SK-N-SH (cell line): ENCODE measurements around the gene SH3D19. TPM values are rescaled to one million over a fixed set of nuclear protein-coding genes. Genes with fewer than 3 reads are reported as not detected.

Experiments
- CTCF ChIA-PET: fragments of 300-600, 350-600 bp; formaldehyde crosslinking; extraction: SDS; loops from one replicate; lab custom pipeline; 2021; lab: Yijun Ruan, JAX
- POLR2A ChIA-PET: fragments of 350-600 bp; sonication (Branson Sonifier 250); formaldehyde crosslinking; extraction: SDS; loops from one replicate; lab custom pipeline; 2020; ENCODE audit warnings: antibody characterized with exemption, inconsistent platforms; lab: Yijun Ruan, JAX
- DNase-seq: peaks from one replicate; pipeline ENCODE4 v3.0.0; 2012
- H2AFZ ChIP-seq: fragments of 200-600 bp; sonication (generic); 2 replicates; pipeline ENCODE4 v1.8.1; 2016; ENCODE audit warnings: antibody characterized with exemption, mild to moderate bottlenecking, low read depth
- H3F3A ChIP-seq: fragments of 200-600 bp; sonication (generic); replicated peaks from 2 replicates; pipeline ENCODE3; 2016; ENCODE audit warnings: antibody characterized with exemption, mild to moderate bottlenecking; ENCODE audit not compliant: insufficient read depth
- H3K27ac ChIP-seq, 2 experiments: fragments of 200-500 bp in 1 of 2; fragments of 200-600 bp in 1 of 2; sonication (Bioruptor generic) in 1 of 2; sonication (generic), shearing (Covaris generic) in 1 of 2; 2 replicates each; pipeline versions ENCODE4 v1.5.1 to v1.6.1; 2014 to 2016; ENCODE audit warnings: low read depth in 2 of 2, inconsistent platforms in 1 of 2, low read length in 1 of 2, mild to moderate bottlenecking in 1 of 2, mixed read lengths in 1 of 2
- H3K27me3 ChIP-seq: fragments of 200-600 bp; sonication (generic), shearing (Covaris generic); 2 replicates; pipeline ENCODE4 v1.6.1; 2016; ENCODE audit warnings: mixed run types; ENCODE audit not compliant: insufficient read depth
- H3K36me3 ChIP-seq, 2 experiments: fragments of 200-500 bp in 1 of 2; fragments of 200-600 bp in 1 of 2; sonication (Bioruptor generic) in 1 of 2; sonication (generic) in 1 of 2; replicated peaks in 1 of 2; 2 replicates each; pipeline versions ENCODE3 to v1.5.1; 2014 to 2016; ENCODE audit warnings: low read length in 1 of 2, mild to moderate bottlenecking in 1 of 2; ENCODE audit not compliant: insufficient read depth in 2 of 2, control insufficient read depth in 1 of 2
- H3K4me1 ChIP-seq, 2 experiments: fragments of 200-500 bp in 1 of 2; fragments of 200-600 bp in 1 of 2; sonication (Bioruptor generic) in 1 of 2; sonication (generic), shearing (Covaris generic) in 1 of 2; 2 replicates each; pipeline versions ENCODE4 v1.5.1 to v1.6.1; 2014 to 2016; ENCODE audit warnings: low read depth in 1 of 2, low read length in 1 of 2, mixed run types in 1 of 2; ENCODE audit not compliant: insufficient read depth in 2 of 2, control insufficient read depth in 1 of 2
- H3K4me2 ChIP-seq: fragments of 200-600 bp; sonication (generic), shearing (Covaris generic); 2 replicates; pipeline ENCODE4 v1.6.1; 2017; ENCODE audit warnings: mixed run types
- H3K4me3 ChIP-seq, 2 experiments: fragments of 200-500 bp in 1 of 2; fragments of 200-600 bp in 1 of 2; sonication (Bioruptor generic) in 1 of 2; sonication (generic), shearing (Covaris generic) in 1 of 2; 2 replicates each; pipeline versions ENCODE4 v1.5.1 to v1.8.1; 2014 to 2016; ENCODE audit warnings: low read depth in 2 of 2, inconsistent platforms in 1 of 2, low read length in 1 of 2, mild to moderate bottlenecking in 1 of 2, mixed read lengths in 1 of 2, moderate library complexity in 1 of 2
- H3K79me2 ChIP-seq: fragments of 200-600 bp; sonication (generic); 2 replicates; pipeline ENCODE4 v1.8.1; 2017; ENCODE audit warnings: mild to moderate bottlenecking; ENCODE audit not compliant: insufficient read depth
- H3K9ac ChIP-seq: fragments of 200-600 bp; sonication (generic); 2 replicates; pipeline ENCODE4 v1.6.1; 2017; ENCODE audit warnings: mixed run types
- H3K9me2 ChIP-seq: fragments of 200-600 bp; sonication (generic); 2 replicates; pipeline ENCODE4 v1.6.1; 2017; ENCODE audit warnings: mixed run types
- H3K9me3 ChIP-seq: fragments of 200-600 bp; sonication (generic); 2 replicates; pipeline ENCODE4 v1.6.1; 2017; ENCODE audit warnings: mixed run types, mild to moderate bottlenecking, moderate library complexity
- H4K20me1 ChIP-seq: fragments of 200-600 bp; sonication (generic); 2 replicates; pipeline ENCODE4 v1.6.1; 2017; ENCODE audit warnings: mild to moderate bottlenecking, mixed run types; ENCODE audit not compliant: insufficient read depth
- EZH2phosphoT487 ChIP-seq: fragments of 200-600 bp; sonication (generic); IDR thresholded peaks from 2 replicates; pipeline ENCODE4 v1.6.1; 2017; ENCODE audit warnings: low read depth, mixed run types, mild to moderate bottlenecking, antibody characterized with exemption, moderate library complexity, borderline replicate concordance
- FOSL2 ChIP-seq: IDR thresholded peaks from 2 replicates; pipeline ENCODE4 v1.4.0; 2012; ENCODE audit warnings: low read depth, mild to moderate bottlenecking, moderate library complexity, borderline replicate concordance
- FOXJ3 ChIP-seq: sonication (generic); formaldehyde crosslinking; IDR thresholded peaks from 2 replicates; pipeline ENCODE4 v1.5.1; 2020; ENCODE audit warnings: mild to moderate bottlenecking, missing genetic modification reagents
- FOXM1 ChIP-seq: IDR thresholded peaks from 2 replicates; pipeline ENCODE4 v1.4.0; 2012; ENCODE audit warnings: low read depth, mild to moderate bottlenecking
- IRF3 ChIP-seq: fragments of 150-350 bp; IDR thresholded peaks from 2 replicates; pipeline ENCODE4 v1.6.1; 2016; ENCODE audit warnings: mild to moderate bottlenecking, low read depth, low read length
- JUND ChIP-seq: IDR thresholded peaks from 2 replicates; pipeline ENCODE4 v1.4.0; 2012
- MEF2A ChIP-seq: IDR thresholded peaks from 2 replicates; pipeline ENCODE4 v1.4.0; 2012; ENCODE audit warnings: low read depth, borderline replicate concordance
- NFIC ChIP-seq: IDR thresholded peaks from 2 replicates; pipeline ENCODE4 v1.4.0; 2012; ENCODE audit warnings: borderline replicate concordance
- PBX3 ChIP-seq: IDR thresholded peaks from 2 replicates; pipeline ENCODE4; 2012
- RCOR1 ChIP-seq: fragments of 150-350 bp; IDR thresholded peaks from 2 replicates; pipeline ENCODE4 v1.6.1; 2017; ENCODE audit warnings: antibody characterized with exemption, low read length
- SIN3A ChIP-seq: IDR thresholded peaks from 2 replicates; pipeline ENCODE4 v1.6.1; 2012; ENCODE audit warnings: low read depth, mild to moderate bottlenecking, low read length, moderate library complexity, borderline replicate concordance
- SMC3 ChIP-seq: IDR thresholded peaks from 2 replicates; pipeline ENCODE4 v1.6.1; 2012; ENCODE audit warnings: low read depth, low read length, improper control_type of control experiment
- TCF12 ChIP-seq: IDR thresholded peaks from 2 replicates; pipeline ENCODE4 v1.4.0; 2012
- TEAD4 ChIP-seq: IDR thresholded peaks from 2 replicates; pipeline ENCODE4 v1.4.0; 2012; ENCODE audit warnings: mild to moderate bottlenecking, borderline replicate concordance; ENCODE audit not compliant: insufficient read depth
- USF1 ChIP-seq: IDR thresholded peaks from 2 replicates; pipeline ENCODE4 v1.4.0; 2012; ENCODE audit warnings: low read depth, borderline replicate concordance
- YY1 ChIP-seq: IDR thresholded peaks from 2 replicates; pipeline ENCODE4 v1.4.0; 2012; ENCODE audit warnings: low read depth, mild to moderate bottlenecking
- WGBS: methylation state at CpG from one replicate; pipeline ENCODE4 v1.1.6; 2017; ENCODE audit warnings: low lambda C conversion rate; 5-methylcytosine and 5-hydroxymethylcytosine counted together
- polyA plus RNA-seq, 3 experiments: library from polyadenylated mRNA; depleted of rRNA; stranded (reverse); fragments of >200 nt; gene quantifications; 2 replicates each; pipeline ENCODE4 v1.2.3, GENCODE V29; 2012

Gene SH3D19
- polyA plus RNA-seq, 1 of the 3 experiments (the other 2 are of a cell fraction) = 7.1 TPM

- TF ChIP-seq PBX3 (no peak), FOXJ3 (CRISPR knock-in tag) (no peak), TEAD4 (no peak)
Measured at GRCh38 chr4:151227731-151228130, 97.7 kb downstream of the SH3D19 start (continued).

- 0 out of 2 replicates have a peak overlapping the region, but pooled peaks have one; percentile 1 for H2AFZ ChIP-seq
- CTCF ChIA-PET = interaction anchor here (1.2 kb wide), 1 partner anchor 11 kb away, joined by 3 read pairs; no protein-coding TSS in a partner anchor
- H3K4me1 ChIP-seq = peaks cover 2 to 26% of the 10 kb centered on the region in 2 experiments; a peak in 3 of 4 replicates
- H3K9me2 ChIP-seq = no peaks in the 10 kb centered on the region
- H3K79me2 ChIP-seq = peaks cover 35% of the 10 kb centered on the region
- peaks cover 35% of the 10 kb centered on the region for H3F3A ChIP-seq
- TF ChIP-seq SIN3A (no peak), NFIC (no peak), EZH2phosphoT487 (no peak), RCOR1 (no peak), JUND (no peak), TEAD4 (no peak), USF1 (no peak), FOSL2 (no peak), TCF12 (no peak), YY1 (no peak), MEF2A (no peak), SMC3 (no peak), IRF3 (no peak), FOXM1 (no peak)
- H3K36me3 ChIP-seq = peaks cover 0 to 18% of the 10 kb centered on the region in 2 experiments
- WGBS = 90% methylated on average over 1 of the region's 1 CpG
- peak overlapping the region; percentile 49; the same call in 1 of the 2 replicates for H3K4me2 ChIP-seq
- H3K27me3 ChIP-seq = no peaks in the 10 kb centered on the region
- H4K20me1 ChIP-seq = no peaks in the 10 kb centered on the region
- no peak for DNase-seq
- H3K4me3 ChIP-seq = no peak overlapping the region
- H3K27ac ChIP-seq = peak overlapping the region in 1 of 2 experiments; percentile 90; a peak in 3 of 4 replicates
- H3K9ac ChIP-seq = 0 out of 2 replicates have a peak overlapping the region, but pooled peaks have one; percentile 7
- no peaks in the 10 kb centered on the region for H3K9me3 ChIP-seq
- POLR2A ChIA-PET = no interaction called here
Measured at GRCh38 chr4:151227172-151227571, 98.2 kb downstream of the SH3D19 start.
